Hippocampal formation (tissue), 2 donors: Measurements from ENCODE around the gene MAP10.

Experiments
- DNase-seq, 2 donors: peaks; one replicate each; lab custom pipeline; 2025; lab: John Stamatoyannopoulos, UW

MAP10 gene

GRCh38 chr1:232856541-232856940 is 51.3 kb downstream of the MAP10 start:
- DNase-seq, result no peak
